MM.1S (cell line): ENCODE data around the gene KCTD18.

ENCODE experiments used
- CTCF ChIP-seq: fragments of 300-600 bp; sonication (generic); IDR thresholded peaks from 2 replicates; pipeline ENCODE4 v1.5.1; 2016; ENCODE audit warnings: antibody characterized with exemption, low read length, mixed read lengths
- EZH2 ChIP-seq: fragments of 300-600 bp; sonication (generic); optimal IDR thresholded peaks from 2 replicates; pipeline ENCODE3; 2017; ENCODE audit warnings: low read depth, mild to moderate bottlenecking, antibody characterized with exemption, low read length, mixed read lengths
- EZH2phosphoT487 ChIP-seq: fragments of 300-600 bp; sonication (generic); IDR thresholded peaks from 2 replicates; pipeline ENCODE4 v1.6.1; 2018; ENCODE audit warnings: antibody characterized with exemption, low read length

GRCh38 chr2:200454927-200455801 is 54.7 kb downstream of the KCTD18 start:
- TF ChIP-seq CTCF (no peak), EZH2 (no peak), EZH2phosphoT487 (no peak)
